GM21786 (cell line): ENCODE measurements around the gene SPINT1.
A peak's percentile ranks its signal among the peaks of the same experiment; 100 is the strongest.

Source experiments
- ATAC-seq: cut with Tn5 transposase; IDR thresholded peaks from one replicate; pipeline ENCODE4 v1.9.1; 2021; ENCODE audit not compliant: unreplicated experiment

Gene SPINT1

DNA sequence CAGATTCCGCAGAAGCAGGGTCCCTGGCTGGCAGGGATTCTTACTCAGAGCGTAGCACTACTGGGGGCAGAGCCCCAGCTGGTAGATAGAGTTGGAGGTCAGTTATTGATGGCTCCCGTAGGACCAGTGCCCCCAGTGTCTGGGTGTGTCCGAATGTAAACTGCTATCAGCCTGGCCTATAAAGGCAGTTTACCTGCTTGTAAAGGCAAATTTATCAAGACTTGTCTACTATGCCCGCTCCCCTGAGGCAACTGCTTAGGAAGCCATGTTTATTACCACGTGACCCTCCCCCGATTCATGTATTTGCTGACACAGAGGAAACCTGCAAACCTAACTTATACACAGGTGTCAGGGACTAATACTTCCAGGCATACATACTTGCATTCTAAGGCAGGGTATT lies 14.7 kb upstream of the SPINT1 start:
- no peak for ATAC-seq

GRCh38 chr15:40830884-40831283 lies 13.0 kb upstream of the SPINT1 start:
- no peak for ATAC-seq

DNA sequence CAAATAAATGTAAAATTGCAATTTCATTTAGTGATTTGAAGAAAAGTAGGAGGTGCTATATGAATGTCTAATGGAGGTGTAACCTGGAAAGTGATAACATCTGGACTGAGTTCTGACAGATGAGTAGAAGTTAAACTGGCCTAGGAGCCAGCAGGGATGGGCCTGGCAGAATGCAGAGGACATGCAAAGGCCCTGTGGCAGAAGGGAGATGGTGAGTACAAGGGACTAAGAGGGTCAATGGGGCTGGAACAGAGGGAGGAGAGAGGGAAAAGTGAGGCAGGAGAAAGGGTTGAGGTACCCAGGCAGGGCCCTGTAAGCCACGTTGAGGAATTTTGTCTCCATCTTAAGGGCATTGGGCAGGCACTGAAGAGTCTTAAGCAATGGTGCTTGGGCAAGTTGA lies 12.0 kb upstream of the SPINT1 start:
- ATAC-seq: no peak

DNA sequence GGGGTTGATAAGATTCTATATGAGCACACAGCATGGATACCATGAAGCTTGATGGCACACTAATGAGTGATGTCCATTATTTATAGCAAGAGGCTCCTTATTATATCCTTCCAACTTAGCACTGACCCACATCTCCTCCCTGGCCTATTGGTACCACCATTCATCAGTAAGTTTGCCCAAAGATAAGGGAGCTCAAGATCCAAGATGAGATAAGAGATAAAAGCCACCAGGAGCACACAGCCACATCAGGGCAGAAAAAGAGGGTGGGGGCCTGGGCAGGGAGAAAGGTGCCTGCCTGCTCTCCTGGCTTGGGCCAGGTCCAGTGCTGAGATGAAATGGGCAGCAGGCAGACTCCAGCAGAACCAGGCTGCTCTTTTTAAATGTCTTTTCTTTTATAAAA lies 10.9 kb upstream of the SPINT1 start:
- no peak for ATAC-seq

GRCh38 chr15:40836020-40836419 lies 7.8 kb upstream of the SPINT1 start:
- no peak for ATAC-seq

DNA sequence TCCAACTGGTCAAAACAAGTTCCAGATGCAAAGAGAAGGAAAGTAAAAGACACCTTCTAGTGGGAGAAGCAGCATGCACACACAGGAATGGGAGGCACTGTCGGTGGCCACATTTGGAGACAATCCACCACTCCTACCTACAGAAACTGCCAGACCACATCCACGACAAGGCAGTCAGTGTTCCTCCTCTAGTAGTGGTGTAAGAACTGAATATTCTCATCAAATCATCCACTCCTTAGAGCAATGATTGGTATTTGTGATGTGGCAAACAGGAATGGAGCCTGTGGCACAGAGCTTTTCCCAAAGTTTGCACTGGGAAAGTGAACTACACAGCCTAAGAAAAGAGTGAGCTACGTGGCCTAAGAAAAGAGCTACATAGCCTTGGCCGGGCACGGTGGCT lies 5.1 kb upstream of the SPINT1 start:
- no peak for ATAC-seq

- ATAC-seq: no peak
Observed at GRCh38 chr15:40841741-40842140, 2.1 kb upstream of the SPINT1 start.

DNA sequence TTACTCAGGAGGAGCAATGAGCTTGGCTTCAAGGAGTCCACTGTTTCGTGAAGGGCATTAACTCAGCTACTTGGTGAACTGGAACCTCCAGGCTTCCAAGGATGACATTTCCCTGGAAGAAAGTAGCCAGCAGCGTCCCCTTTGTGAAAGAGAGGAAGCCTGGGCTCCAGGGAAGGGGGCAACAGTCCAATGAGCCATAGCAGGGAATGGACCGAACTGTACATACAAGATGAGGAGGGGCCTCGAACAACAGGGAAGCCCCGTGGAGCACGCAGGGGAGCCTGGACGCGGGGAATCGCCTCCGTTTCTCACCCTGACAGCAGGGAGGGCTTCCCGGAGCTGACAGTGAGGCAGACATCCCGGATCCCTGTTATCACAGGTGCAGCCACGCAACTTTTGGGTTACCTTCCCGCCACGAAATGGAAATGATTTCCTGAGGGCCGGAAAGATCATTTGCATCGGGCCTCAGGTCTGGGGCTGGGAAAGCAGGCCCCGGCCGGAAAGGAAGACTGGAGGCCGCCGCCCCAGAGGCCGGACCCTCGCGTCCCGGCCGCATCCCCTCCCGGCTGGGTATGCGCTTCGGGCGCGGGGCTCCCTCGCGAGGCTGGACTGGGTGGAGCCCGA lies 475 bp upstream of the SPINT1 start:
- no peak for ATAC-seq

GRCh38 chr15:40844696-40845030 lies 815 bp downstream of the SPINT1 start:
- no peak for ATAC-seq

DNA sequence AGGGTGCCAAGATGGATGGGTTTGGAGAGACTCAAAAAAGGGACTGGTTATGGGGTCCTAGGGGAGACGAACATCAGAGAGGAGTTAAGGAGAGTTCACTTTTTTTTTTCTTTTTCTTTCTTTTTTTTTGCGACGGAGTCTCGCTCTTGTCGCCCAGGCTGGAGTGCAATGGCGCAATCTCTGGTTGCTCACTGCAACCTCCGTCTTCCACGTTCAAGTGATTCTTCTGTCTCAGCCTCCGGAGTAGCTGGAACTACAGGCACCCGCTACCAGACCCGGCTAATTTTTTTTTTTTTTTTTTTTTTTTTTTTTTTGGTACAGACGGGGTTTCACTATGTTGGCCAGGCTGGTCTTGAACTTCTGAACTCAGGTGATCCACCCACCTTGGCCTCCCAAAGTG lies 1.2 kb downstream of the SPINT1 start:
- no peak for ATAC-seq

- no peak for ATAC-seq
Observed at GRCh38 chr15:40845511-40846284, 1.9 kb downstream of the SPINT1 start.

- peak; percentile 5 for ATAC-seq
Observed at GRCh38 chr15:40846841-40847222, 3.0 kb downstream of the SPINT1 start.

GRCh38 chr15:40847223-40847961 lies 3.5 kb downstream of the SPINT1 start:
- ATAC-seq: peak; percentile 71

GRCh38 chr15:40850576-40851112 lies 6.8 kb downstream of the SPINT1 start:
- ATAC-seq: no peak

DNA sequence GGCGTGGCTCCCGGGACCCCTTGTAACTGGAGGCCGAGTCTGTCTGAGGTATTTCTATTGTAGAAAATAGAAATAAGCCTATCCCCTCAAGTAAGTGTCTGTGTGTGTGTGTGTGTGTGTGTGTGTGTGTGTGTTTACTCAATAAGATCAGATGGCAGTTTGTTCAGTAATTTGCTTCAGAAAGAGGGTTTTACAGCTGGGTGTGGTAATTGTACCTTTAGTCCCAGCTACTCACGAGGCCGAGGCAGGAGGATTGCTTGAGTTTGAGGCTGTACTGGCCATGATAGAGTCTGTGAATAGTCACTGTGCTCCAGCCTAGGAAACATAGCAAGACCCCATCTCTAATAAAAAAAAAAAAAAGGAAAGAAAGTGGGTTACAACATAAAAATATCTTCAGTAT lies 8.7 kb downstream of the SPINT1 start:
- ATAC-seq: no peak

DNA sequence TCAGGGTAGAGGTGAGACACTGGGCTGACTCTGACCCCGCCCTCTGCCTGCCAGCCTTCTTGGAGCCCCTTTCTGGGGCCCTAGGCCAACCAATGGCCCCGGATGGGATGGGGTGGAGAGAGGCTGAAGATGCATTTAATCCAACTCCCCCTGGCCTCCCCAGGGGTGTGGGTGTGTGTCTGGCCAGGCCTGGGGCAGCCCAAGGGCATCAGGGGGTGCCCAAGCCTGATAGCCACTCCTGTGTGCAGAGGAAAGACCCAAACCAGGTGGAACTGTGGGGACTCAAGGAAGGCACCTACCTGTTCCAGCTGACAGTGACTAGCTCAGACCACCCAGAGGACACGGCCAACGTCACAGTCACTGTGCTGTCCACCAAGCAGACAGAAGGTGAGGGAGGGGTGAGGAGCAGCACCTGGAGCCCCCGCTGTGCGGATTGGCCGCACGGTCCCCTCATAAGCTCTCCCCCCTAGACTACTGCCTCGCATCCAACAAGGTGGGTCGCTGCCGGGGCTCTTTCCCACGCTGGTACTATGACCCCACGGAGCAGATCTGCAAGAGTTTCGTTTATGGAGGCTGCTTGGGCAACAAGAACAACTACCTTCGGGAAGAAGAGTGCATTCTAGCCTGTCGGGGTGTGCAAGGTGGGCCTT lies 9.5 kb downstream of the SPINT1 start:
- no peak for ATAC-seq

DNA sequence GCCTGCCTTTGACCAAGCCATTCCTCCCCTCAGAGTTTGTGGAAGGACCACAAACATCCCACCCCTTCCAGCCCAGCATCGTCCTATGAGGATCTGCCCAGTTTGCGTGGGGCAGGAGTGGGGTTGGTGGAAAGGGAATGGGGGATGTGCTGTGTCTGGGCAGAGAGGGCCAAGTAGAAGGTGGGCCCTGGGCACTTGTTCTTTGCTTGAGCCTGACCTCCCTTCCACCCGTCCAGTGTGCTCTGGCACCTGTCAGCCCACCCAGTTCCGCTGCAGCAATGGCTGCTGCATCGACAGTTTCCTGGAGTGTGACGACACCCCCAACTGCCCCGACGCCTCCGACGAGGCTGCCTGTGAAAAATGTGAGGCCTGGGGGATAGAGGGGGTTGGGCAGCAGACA lies 10.3 kb downstream of the SPINT1 start:
- no peak for ATAC-seq

- no peak for ATAC-seq
Observed at GRCh38 chr15:40855706-40856234, 11.9 kb downstream of the SPINT1 start.

- ATAC-seq: no peak
Observed at GRCh38 chr15:40856746-40857145, 12.9 kb downstream of the SPINT1 start.

- peak; percentile 53 for ATAC-seq
Observed at GRCh38 chr15:40857601-40858341, 13.9 kb downstream of the SPINT1 start.

- no peak for ATAC-seq
Observed at GRCh38 chr15:40858706-40859105, 14.9 kb downstream of the SPINT1 start.
